SH-SY5Y (cell line): Measurements from ENCODE around the gene ADAM12.

ENCODE experiments used
- GATA2 ChIP-seq: IDR thresholded peaks from 2 replicates; pipeline ENCODE4 v1.6.1; 2011; ENCODE audit warnings: mild to moderate bottlenecking, low read depth, low read length
- GATA3 ChIP-seq: IDR thresholded peaks from 2 replicates; pipeline ENCODE4 v1.6.1; 2011; ENCODE audit warnings: low read depth, mild to moderate bottlenecking, low read length, moderate library complexity

The ADAM12 gene

GRCh38 chr10:126062131-126063032 lies 325.9 kb downstream of the ADAM12 start:
- TF ChIP-seq GATA3 (no peak), GATA2 (no peak)

- TF ChIP-seq GATA3 (no peak), GATA2 (no peak)
Measured at GRCh38 chr10:126061526-126061925, 326.8 kb downstream of the ADAM12 start.

- TF ChIP-seq GATA2 = no peak
- no peak for TF ChIP-seq GATA3
Measured at GRCh38 chr10:126060261-126060931, 327.9 kb downstream of the ADAM12 start.

- TF ChIP-seq GATA3 (no peak), GATA2 (no peak)
Measured at GRCh38 chr10:126059076-126059826, 329.0 kb downstream of the ADAM12 start.

GRCh38 chr10:126058507-126058906 lies 329.8 kb downstream of the ADAM12 start:
- TF ChIP-seq GATA3 (peak; percentile 76), GATA2 (peak; percentile 93)

- TF ChIP-seq GATA2 = no peak
- TF ChIP-seq GATA3 = no peak
Measured at GRCh38 chr10:126058104-126058503, 330.2 kb downstream of the ADAM12 start.

GRCh38 chr10:126057494-126057893 lies 330.8 kb downstream of the ADAM12 start:
- TF ChIP-seq GATA2 (no peak), GATA3 (no peak)

GRCh38 chr10:126054191-126054590 lies 334.1 kb downstream of the ADAM12 start:
- TF ChIP-seq GATA3 (no peak), GATA2 (no peak)

- TF ChIP-seq GATA3 (no peak), GATA2 (no peak)
Measured at GRCh38 chr10:126052171-126052570, 336.1 kb downstream of the ADAM12 start.

- TF ChIP-seq GATA2 (no peak), GATA3 (no peak)
Measured at GRCh38 chr10:126049759-126050700, 338.2 kb downstream of the ADAM12 start.

- TF ChIP-seq GATA2 (no peak), GATA3 (no peak)
Measured at GRCh38 chr10:126046831-126047230, 341.4 kb downstream of the ADAM12 start.

GRCh38 chr10:126045861-126046260 lies 342.4 kb downstream of the ADAM12 start:
- no peak for TF ChIP-seq GATA2
- TF ChIP-seq GATA3 = no peak

GRCh38 chr10:126043389-126043788 lies 344.9 kb downstream of the ADAM12 start:
- no peak for TF ChIP-seq GATA3
